Retina (tissue), 1 donor: ENCODE data around the gene JAZF1.
A peak's percentile ranks its signal among the peaks of the same experiment; 100 is the strongest.
"Not testable (repeated sequence)": the region's sequence is repeated elsewhere in the genome, so short reads cannot be mapped to it uniquely, and the experiment has no call there.

ENCODE experiments used
- DNase-seq: peaks from one replicate; pipeline ENCODE4 v3.0.0-alpha.2; 2016

JAZF1 gene

DNA sequence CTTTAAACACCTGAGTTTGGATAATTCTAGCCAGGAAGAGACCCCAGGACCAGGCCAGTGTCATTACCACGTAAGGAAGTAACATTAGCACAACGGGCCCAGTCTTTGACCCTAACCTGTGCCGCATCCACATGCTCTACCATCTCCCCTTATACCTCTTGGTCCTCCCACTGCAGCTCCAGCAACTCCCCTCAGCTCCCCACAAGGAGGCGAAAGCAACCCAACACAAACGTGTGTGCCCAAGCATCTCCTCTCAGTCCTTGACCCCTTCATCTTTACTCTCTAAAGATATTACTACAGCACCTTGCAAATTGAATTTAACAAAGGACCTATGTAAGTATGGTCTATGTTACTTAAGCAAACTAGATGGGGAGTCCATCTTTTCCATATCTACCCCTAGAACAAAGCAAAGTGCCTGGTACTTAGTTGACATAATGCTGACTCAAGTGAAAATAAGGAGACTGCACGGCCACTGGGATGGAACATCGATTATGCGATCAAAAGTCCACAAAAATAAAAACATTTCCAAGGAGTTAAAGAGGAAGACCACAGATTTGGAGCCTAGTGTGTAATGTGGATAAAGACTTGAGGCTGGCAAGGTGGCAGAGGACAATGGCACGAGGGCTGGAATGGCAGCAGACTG, 147.7 kb downstream of the JAZF1 start:
- no peak for DNase-seq

DNA sequence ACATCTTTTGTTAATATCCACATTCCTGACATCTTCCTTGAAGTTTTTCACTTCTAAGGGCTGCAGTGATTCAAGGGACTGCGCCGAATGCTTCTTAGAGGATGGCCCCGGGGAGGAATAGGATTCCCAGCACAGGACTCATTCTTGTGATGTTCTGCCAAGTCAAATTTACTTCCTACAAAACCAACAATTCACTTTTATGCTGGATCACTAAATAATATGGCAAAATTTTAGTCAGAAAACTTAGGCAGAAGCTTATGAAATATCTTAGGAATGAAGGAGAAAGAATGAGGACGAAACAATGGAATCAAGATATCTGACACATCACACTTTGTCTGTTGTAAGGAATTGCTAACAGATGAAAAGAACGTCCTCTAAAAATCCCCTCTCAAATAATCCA, 151.5 kb downstream of the JAZF1 start:
- no peak for DNase-seq

DNA sequence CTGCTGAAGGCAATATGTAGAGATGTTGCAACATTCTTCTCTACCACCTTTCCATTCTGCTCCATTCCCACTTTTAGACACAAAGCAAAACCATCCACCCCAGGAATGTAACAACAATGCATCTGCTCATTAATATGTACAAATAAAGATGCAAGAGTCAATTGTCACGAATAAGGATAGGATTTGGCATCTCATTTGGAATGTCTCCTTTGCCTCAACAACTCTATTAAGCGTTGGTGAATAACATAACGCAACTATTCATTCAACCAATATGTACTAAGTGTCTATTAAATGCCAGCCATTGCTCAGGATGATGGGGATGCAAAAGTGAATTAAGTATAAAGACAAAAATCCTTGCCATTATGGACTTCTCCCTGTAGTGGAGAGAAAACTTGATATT, 152.1 kb downstream of the JAZF1 start:
- DNase-seq = no peak

DNA sequence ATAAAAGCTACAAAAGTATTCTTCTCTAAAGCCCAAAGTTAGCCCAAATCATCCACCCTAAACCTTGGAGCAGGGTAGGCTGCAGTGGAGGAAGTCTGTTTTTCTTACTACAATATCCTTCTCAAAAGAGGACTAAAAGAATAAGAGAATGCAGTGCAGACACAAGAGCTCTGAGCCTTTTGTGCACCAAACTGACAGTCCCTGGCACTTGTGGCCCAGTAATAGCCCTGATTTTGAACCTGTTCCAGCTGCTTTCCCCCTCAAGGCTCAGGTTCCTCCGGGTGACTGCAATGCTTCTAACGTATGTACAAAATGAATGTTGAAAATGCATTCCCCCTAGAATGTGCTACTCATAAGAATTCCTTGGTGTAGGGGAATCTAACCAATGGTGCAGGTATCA, 154.4 kb downstream of the JAZF1 start:
- no peak for DNase-seq

DNA sequence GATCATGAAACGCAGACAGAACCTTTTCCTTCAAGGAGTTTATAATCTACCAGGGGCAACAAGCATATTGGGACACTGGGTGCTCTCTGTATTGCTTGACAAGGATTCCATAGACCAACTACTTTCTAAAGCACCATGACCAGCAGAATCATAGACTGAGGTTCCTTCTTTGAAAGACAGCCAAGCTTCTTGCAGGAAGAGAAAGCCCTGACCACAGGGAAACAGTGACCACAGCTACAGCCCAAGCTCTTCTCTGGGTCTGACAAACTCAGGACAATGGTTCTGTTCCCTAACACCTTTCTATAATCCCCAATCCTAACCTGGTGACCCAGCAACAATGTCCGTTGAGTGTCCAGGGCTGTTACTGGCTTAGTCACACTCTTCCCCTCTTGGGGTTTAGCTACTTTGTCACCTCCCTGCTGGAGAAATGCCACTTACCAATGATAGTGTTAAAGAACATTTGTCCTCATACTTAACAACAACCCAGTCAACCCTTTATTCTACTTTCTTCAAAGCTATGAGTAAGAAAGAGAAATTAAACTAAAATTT, 155.7 kb downstream of the JAZF1 start:
- DNase-seq = no peak

DNA sequence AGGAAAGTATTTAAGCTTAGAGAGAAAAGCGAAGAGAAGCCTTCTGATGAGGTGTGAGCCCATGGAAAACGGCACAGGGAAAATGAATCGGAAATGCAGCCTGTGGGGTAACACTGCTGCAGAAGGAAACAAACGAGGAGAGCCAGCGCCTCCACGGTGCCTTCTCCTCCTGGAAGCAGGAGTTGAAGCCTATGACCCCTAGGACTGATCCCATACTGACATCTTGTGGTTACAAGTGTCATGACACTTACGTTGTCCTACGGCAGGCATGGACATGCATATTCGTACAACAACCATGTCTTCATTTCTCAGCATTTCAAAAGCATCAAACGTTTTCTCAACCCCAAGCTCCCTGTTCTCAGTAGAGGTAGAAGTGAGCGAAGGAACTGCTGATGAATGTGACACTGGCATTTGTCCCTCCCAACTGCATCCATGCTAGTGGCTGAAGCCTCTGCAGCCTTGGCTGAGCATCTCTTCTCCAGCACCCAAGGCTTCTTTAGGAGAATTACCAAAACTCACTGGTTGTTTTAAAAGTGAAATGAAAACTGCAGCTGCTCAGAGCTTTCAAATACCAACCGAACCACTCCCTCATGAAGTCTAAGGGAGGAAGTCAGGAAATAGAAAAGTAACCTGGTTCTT, 160.2 kb downstream of the JAZF1 start:
- DNase-seq = peak; percentile 73

DNA sequence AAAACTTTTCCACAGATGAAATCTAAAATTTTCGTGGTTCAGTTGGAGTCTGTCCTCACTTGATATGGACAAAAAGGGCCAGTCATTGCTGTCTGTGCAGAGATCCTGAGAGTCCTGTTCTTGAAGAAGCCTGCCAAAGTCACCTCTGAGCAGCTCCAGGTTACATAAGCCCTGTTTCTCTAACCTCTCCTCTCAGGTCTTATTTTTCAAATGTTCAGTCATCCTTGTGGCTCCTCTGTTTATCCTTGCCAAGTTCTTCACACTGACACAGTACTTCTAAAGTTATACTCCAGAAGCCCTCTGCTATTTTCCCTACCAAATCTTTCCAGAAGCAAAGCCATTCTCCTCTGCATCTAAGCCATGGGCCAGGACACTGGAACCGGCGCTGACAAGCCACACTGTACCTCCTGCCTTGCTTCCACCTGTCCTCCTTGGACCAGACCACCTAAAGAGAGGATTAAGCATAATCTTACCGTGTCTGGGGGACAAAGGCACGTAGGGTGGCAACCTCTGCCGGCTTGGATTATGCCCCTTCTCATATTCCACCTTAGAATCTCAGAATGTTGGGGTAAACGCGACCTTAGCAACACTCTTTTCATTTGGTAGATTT, 161.6 kb downstream of the JAZF1 start:
- DNase-seq = no peak

DNA sequence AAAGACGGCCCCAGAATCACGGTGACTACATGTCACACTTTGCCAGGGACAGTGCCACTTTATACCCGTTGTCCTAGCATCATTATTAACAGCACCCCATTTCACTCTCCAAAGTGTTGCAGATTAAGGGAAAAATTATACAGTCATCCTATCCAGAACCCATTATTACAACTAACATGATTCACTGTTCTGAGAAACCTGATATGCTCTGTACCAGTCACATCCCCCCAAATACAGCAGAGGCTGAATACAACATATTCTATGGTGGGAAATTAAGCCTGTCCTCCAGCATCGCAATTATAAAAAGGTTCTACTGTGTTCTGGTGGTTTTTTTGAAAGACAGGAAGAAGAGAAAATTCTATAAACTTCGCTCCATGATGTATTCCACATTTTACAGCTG, 162.1 kb downstream of the JAZF1 start:
- no peak for DNase-seq

DNA sequence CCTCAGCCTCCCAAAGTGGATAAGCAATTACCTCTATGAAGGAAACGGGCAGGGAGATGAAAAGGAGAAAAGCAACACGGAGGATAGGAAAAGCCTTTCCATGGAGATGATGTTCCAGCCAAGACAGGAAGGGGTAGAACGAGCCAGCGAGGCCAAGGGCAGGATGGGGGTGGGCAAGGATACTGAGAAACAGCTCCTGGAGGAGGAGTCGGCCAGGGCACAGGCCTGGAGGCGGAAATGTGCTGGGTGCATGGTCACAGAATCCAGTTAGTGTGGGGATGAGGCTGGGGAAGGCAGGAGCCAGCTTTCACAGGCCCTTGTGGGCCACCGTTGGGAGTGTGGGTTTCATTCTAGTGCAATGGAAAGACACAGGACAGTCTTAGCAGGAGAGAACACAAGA, 162.6 kb downstream of the JAZF1 start:
- DNase-seq = no peak

DNA sequence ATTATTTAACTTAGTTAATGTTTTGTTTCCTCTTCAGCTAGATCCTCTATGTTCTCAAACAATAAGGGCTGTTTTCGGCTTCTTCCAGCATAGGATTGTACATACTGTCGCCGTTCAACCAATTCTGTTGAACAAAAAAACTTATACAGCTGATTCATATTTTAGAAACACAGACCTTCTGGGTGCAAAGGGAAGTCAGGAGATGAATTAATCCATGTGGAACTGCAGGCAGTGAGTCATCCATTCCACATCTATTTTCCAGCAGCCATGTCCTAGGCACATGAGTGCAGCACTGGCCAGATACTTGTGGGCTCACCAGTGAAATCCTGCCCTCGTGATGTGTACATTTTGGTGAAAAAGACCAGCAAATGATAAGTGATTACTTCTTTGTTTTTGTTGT, 163.2 kb downstream of the JAZF1 start:
- no peak for DNase-seq

DNA sequence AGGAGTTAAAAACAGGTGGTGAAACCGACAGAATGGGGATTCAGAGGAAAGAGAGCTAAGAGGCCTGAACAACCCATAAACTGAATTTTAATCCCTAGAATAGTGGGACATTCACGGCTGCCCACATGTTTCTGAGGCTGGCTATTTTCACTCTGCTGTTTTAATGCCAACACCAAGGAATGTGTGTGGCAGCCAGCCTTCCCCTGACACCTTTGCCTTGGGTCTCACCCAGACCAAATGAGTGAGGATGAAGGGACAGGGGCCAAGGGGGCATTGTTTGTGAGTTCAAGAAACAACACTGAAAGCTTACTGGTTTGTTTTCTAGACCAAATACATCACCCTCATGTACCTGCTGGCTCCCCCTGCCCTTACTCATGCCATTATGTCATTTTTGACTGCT, 164.3 kb downstream of the JAZF1 start:
- no peak for DNase-seq

DNA sequence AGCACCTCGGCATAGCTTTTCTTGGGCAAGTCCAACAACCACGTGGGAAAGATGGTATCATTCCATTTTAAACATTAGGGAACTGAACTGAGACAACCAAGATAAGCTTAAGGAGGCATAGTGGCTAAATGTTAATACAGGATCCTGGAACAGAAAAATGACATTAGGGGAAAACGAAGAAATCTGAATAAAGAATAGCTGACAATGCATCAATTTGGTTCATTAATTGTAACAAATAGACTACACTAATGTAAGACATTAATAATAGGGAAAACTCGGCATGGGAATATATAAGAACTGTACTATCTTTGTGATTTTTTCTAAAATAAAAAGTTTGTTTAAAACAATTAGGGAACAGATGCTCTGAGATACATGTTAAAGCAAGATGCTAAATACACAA, 165.4 kb downstream of the JAZF1 start:
- DNase-seq = no peak

DNA sequence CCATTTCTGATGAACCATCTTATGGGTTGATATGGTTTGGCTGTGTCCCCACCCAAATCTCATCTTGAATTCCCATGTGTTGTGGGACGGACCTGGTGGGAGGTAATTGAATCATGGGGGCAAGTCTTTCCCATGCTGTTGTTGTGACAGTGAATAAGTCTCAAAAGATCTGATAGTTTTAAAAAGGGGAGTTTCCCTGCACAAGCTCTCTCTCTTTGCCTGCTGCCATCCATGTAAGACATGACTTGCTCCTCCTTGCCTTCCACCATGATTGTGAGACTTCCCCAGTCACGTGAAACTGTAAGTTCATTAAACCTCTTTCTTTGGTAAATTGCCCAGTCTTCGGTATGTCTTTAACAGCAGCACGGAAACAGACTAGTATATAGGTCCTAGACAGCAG, 166.3 kb downstream of the JAZF1 start:
- not testable (repeated sequence) for DNase-seq

DNA sequence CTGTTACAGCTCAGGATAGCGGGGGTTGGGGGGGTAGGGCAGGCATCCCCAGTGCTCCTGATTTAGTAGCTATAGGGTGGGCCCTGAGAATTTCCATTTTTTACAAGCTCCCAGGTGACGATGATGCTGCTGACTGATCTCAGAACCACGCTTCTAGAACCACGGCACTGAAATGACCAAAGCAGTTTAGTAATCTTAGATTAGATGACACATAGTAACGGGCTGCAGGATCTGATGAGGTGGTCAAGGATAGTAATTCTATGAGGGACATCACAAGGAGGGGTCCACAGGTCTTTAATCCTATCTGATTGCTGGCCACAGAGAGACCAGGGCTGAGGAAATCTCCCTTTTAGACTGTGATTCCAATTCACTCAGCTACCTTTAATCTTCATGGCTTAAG, 167.2 kb downstream of the JAZF1 start:
- DNase-seq = no peak

DNA sequence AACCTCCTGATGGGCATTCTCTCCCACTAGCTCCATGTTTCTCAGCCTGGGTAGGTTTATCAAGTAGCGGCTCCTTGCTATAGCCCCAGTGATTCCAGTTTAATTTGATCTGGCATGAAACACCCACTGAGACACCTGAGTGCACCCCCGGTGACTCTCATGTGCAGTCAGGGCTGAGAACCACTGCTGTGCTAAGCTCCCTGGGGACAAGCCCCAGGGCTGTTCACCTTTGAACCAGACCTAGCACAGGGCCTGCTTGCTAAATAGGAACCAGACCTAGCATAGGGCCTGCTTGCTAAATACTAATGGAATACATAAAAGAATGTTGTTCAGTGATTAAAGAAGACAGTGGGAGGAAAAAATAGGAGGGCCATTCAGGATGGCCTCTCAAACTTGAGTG, 167.6 kb downstream of the JAZF1 start:
- no peak for DNase-seq

DNA sequence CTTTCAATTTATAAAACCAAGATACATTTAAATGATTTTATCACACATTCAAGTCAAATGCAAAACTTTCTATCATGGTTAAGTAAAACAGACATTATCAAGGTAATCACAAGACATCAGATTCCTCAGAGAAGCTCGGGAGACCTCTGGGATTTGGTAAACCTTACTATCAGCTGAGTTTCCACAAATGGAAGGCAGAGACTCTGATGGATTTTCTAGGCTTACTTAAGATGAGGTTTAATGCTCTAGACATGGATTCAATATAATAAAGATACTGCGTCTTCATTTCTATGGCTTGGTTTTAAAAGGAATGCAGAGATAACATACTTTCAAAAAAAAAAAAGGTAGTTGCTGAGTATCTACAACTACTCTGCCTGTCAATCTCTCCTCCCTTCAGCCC, 171.7 kb downstream of the JAZF1 start:
- no peak for DNase-seq

DNA sequence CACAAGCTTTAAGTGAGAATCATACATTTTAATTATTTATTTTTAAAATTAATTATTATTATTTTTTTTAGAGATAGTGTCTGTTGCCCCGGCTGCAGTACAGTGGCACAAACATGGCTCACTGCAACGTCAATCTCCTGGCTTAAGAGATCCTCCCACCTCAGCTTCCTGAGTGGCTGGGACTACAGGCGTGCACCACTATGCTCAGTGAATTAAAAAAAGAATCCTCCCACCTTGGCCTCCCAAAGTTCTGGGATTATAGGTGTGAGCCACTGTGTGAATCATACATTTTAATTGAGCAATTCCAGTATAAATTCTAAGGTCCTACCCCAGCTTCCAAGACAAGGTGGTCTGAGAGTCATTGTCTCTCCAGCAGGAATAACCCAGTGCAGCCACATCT, 172.4 kb downstream of the JAZF1 start:
- DNase-seq = no peak

DNA sequence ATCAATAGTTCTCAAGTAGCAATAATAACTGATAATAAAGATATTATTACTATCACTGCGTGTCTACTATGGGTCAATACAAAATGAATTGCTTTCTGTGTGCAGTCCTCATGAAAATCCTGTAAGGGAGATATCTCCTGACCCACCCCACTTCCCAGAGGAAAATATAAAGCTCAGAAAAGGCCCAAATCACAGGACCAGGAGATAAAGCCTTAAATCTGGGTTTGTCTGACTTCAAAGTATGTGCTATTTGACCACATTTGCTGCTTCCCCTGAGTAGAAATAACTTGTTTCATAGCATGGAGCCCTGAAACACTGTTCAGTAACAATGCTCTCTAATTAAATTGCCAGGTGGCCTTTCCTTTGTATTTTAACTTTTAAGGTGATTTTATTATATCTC, 174.1 kb downstream of the JAZF1 start:
- no peak for DNase-seq

DNA sequence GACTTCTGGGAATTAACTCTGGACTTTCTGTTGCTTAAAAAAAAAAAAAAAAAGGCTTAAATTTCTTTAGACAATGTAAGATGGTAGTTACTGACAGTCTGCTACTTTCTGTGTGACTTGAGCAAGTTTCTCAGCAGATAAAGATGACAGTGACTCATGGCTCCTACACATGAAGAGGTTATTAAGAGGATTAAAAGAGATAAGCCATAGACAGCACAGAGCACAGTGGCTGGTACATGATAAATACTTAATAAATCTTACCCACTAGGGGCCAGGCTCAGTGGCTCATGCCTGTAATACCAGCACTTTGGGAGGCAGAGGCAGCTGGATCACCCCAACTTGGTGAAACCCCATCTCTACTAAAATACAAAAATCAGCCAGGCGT, 174.8 kb downstream of the JAZF1 start:
- DNase-seq = no peak

DNA sequence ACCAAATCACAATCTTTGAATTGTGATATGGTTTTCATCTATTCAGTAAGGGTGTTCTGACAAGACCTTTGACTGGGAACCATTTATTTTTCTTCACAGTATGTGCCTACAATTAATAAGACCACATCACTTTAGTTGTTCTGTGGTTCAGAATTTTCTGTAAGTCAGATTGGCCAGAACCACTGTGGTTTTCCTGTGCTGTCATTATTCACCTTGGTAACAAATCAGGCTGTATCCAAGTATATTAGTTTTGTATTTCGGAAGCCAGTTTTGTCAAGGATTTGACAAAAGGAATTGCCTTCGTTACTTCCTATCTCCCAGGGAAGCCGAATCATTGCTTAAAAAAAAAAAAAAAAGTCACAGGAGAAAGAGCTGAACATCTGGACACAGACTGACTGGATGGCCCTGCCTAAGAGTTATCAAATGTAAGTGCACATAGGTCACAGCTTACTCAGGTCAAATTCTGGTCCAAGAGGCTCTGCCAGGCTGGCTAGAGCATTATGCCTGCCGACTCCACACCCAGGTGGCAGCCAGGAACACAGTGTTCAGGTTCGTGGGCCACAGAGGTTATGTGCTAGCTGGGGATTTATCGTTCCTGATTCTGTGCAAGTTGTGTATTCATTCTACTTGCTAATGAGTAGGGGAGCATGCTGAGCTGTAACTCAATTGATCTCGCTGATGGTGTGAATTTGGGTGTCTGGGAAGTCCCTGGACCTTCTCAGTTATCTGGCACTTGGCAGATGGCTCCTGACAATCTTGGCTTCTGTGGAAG, 175.3 kb downstream of the JAZF1 start:
- DNase-seq = no peak

DNA sequence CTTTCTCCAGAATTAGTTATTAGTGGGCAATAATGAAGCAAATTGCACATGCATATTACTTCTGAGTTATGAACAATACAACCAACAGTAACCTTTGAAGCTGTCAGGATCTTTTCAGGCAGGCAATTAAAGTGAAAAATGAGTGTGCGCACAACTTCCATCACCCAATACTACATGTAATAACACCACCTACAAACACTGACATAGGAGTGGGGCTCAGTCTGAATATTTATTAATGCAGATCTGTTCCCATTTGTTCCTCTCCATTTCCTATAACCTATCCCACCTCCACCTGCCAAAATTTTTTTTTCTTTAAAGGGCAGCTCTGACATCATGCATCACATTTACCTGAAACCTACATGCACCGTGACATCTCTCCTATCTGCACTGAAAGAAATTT, 177.2 kb downstream of the JAZF1 start:
- DNase-seq = no peak

DNA sequence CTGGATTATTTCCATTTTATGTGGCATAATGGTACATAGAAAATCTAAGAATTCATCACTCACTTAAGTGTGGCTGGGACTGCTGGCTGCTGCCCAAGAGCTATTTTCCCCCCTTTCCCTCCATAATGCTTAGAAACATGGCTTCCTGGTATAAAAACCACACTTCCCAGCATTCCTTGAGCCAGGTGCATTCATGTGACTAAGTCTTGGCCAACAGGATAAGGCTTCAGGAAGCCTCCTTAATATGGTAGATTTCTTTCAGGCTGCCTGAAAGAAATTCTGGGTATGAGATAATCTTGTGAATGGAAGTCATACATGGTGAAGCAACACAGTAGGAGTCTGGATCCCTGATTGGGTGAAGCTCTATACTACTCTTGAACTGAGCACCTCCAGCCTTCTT, 178.0 kb downstream of the JAZF1 start:
- DNase-seq = no peak

DNA sequence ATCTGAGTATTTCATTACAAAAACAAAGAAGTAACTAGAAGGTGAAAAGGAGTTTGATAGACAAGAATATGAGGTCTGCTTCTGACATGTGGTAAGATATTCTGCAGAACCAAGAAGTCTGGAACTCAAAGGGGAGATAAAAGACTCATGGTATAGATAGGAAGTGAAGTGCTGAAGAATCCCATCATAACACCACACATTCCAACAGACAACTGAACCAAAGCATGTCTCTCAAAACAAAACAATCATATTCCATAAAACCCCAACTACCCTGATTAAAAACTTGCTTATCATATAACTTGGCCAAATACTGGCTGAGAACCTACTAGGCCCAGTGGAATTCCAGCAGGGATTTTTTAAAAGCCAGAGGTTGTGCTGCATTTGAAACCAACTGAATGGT, 178.7 kb downstream of the JAZF1 start:
- no peak for DNase-seq

DNA sequence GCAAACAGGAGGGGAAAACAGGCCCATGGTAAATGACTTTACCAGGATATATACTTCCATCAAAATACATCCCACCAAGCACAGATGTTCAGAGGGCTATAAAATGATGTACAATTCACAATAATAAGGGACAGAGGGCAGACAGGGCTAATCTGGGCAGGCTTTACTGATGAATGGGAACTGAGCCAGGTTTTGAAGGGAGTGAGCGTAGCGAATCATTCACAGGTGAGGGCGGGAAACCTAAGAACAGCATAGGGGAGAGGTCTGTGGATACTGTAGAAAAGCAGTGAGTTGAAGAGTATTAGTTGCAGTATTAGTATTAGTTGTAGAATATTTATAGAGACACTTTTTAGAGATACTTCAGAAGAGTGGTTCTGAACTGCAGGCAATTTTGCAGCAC, 180.8 kb downstream of the JAZF1 start:
- no peak for DNase-seq
